GM12878 (cell line): ENCODE results near the gene TMEM212. TPM values are rescaled to one million over a fixed set of nuclear protein-coding genes. Genes with fewer than 3 reads are reported as not detected.
A peak's percentile ranks its signal among the peaks of the same experiment; 100 is the strongest.

Experiments used
- ATAC-seq: fragments of 200-7000 bp; cut with Tn5 transposase; 3 replicates; pipeline ENCODE4 v1.9.1; 2020; ENCODE audit warnings: mild to moderate bottlenecking, moderate library complexity
- BruUV-seq: library from RNA; stranded (reverse); fragments of 400-500 nt; replicated peaks from 2 replicates; lab custom pipeline; 2021; lab: Mats Ljungman, UMichigan
- CTCF ChIA-PET: fragments of 300-600 bp; sonication (Branson Sonifier 250); formaldehyde crosslinking; extraction: SDS; loops from one replicate; lab custom pipeline; 2021; ENCODE audit warnings: inconsistent platforms; lab: Yijun Ruan, JAX
- POLR2A ChIA-PET: fragments of 350-600 bp; formaldehyde crosslinking; extraction: SDS; loops from one replicate; lab custom pipeline; 2021; ENCODE audit warnings: inconsistent platforms; lab: Charles Lee
- RAD21 ChIA-PET: fragments of 300-600 bp; sonication (Branson Sonifier 250); formaldehyde crosslinking; loops from one replicate; lab custom pipeline; 2023; ENCODE audit warnings: antibody characterized with exemption; ENCODE audit not compliant: unreplicated experiment; lab: Charles Lee
- SMC1A ChIA-PET: fragments of 300-600 bp; sonication (Branson Sonifier 250); formaldehyde crosslinking; loops from one replicate; lab custom pipeline; 2023; ENCODE audit not compliant: unreplicated experiment, uncharacterized antibody; lab: Charles Lee
- DNase-seq: peaks from one replicate; pipeline ENCODE4 v3.0.0-alpha.2; 2011; ENCODE audit warnings: low read depth, low spot score
- FAIRE-seq: peaks from 3 replicates; lab custom pipeline; 2011; peaks lifted over from hg19 to GRCh38; lab: Jason Lieb, UNC
- H2AFZ ChIP-seq: 2 replicates; pipeline ENCODE4 v1.6.0; 2011; ENCODE audit warnings: low read depth, low read length, control low read depth; ENCODE audit not compliant: control insufficient read depth
- H3K27ac ChIP-seq: 2 replicates; pipeline ENCODE4 v1.5.1; 2011; ENCODE audit warnings: control low read depth; ENCODE audit not compliant: control insufficient read depth, insufficient read depth
- H3K27me3 ChIP-seq, 2 experiments: replicated peaks in 1 of 2; 2 replicates each; pipeline versions ENCODE4 v1.6.0 to v1.6.1; 2011; ENCODE audit warnings: low read length in 1 of 2; ENCODE audit not compliant: control insufficient read depth in 2 of 2, insufficient read depth in 2 of 2
- H3K36me3 ChIP-seq, 2 experiments: 2 replicates each; pipeline ENCODE4 v1.5.1; 2011; ENCODE audit warnings: low read length in 1 of 2; ENCODE audit not compliant: control insufficient read depth in 2 of 2, insufficient read depth in 2 of 2
- H3K4me1 ChIP-seq: 2 replicates; pipeline ENCODE4 v1.6.1; 2011; ENCODE audit warnings: mild to moderate bottlenecking, low read length, moderate library complexity, mixed read lengths; ENCODE audit not compliant: control insufficient read depth, insufficient read depth
- H3K4me2 ChIP-seq: 2 replicates; pipeline ENCODE4 v1.6.0; 2011; ENCODE audit warnings: control low read depth; ENCODE audit not compliant: control insufficient read depth, insufficient read depth
- H3K4me3 ChIP-seq: fragments of 200-600 bp; sonication (generic); 2 replicates; pipeline ENCODE4 v1.5.1; 2016
- H3K79me2 ChIP-seq: 2 replicates; pipeline ENCODE4 v1.6.0; 2011; ENCODE audit warnings: low read length; ENCODE audit not compliant: control insufficient read depth, insufficient read depth
- H3K9ac ChIP-seq: 2 replicates; pipeline ENCODE4 v1.8.0; 2011; ENCODE audit warnings: low read length, control low read depth, mixed read lengths; ENCODE audit not compliant: control insufficient read depth, insufficient read depth
- H3K9me3 ChIP-seq: replicated peaks from 3 replicates; pipeline ENCODE4 v1.5.1; 2011; ENCODE audit warnings: mild to moderate bottlenecking, low read length; ENCODE audit not compliant: control insufficient read depth, insufficient read depth
- H4K20me1 ChIP-seq: 2 replicates; pipeline ENCODE4 v1.6.0; 2011; ENCODE audit not compliant: control insufficient read depth, insufficient read depth
- ATF7 ChIP-seq: fragments of 450-650 bp; IDR thresholded peaks from 2 replicates; pipeline ENCODE4 v1.6.1; 2016; ENCODE audit warnings: low read depth, mild to moderate bottlenecking
- BCL11A ChIP-seq: IDR thresholded peaks from 2 replicates; pipeline ENCODE4 v1.6.1; 2011; ENCODE audit warnings: low read depth, low read length
- BHLHE40 ChIP-seq, 2 experiments: fragments of 450-650 bp in 1 of 2; IDR thresholded peaks; 2 replicates each; pipeline ENCODE4 v1.6.1; 2011 to 2017; ENCODE audit warnings: low read depth in 2 of 2, borderline replicate concordance in 1 of 2, improper control_type of control experiment in 1 of 2, low read length in 1 of 2, mild to moderate bottlenecking in 1 of 2
- BRCA1 ChIP-seq: IDR thresholded peaks from 2 replicates; pipeline ENCODE4 v1.6.1; 2011; ENCODE audit warnings: low read depth, low read length, improper control_type of control experiment
- DPF2 ChIP-seq: fragments of 450-650 bp; IDR thresholded peaks from 2 replicates; pipeline ENCODE4 v1.6.1; 2017; ENCODE audit warnings: mild to moderate bottlenecking
- EP300 ChIP-seq, 2 experiments: fragments of 150-350 bp in 1 of 2; IDR thresholded peaks; 2 replicates each; pipeline ENCODE4 v1.6.1; 2011 to 2012; ENCODE audit warnings: low read depth in 2 of 2, low read length in 2 of 2, borderline replicate concordance in 1 of 2, improper control_type of control experiment in 1 of 2, inconsistent platforms in 1 of 2; ENCODE audit not compliant: control insufficient read depth in 1 of 2
- FOS ChIP-seq: IDR thresholded peaks from 3 replicates; pipeline ENCODE4 v1.6.1; 2011; ENCODE audit warnings: borderline replicate concordance; ENCODE audit not compliant: insufficient read length; ENCODE audit errors: extremely low read depth
- HDGF ChIP-seq: fragments of 450-650 bp; IDR thresholded peaks from 2 replicates; pipeline ENCODE4 v1.6.1; 2016; ENCODE audit warnings: antibody characterized with exemption
- IKZF1 ChIP-seq: fragments of 450-650 bp; conservative IDR thresholded peaks from 2 replicates; pipeline ENCODE4 v1.6.1; 2017; ENCODE audit warnings: antibody characterized with exemption, mild to moderate bottlenecking
- MYB ChIP-seq: fragments of 150-350 bp; IDR thresholded peaks from 2 replicates; pipeline ENCODE4 v1.6.1; 2014; ENCODE audit warnings: mild to moderate bottlenecking, low read depth, low read length, borderline replicate concordance
- NBN ChIP-seq: fragments of 450-650 bp; IDR thresholded peaks from 2 replicates; pipeline ENCODE4 v1.6.1; 2016
- NFYA ChIP-seq: IDR thresholded peaks from 2 replicates; pipeline ENCODE4 v1.6.1; 2011; ENCODE audit warnings: low read depth, mild to moderate bottlenecking, low read length, improper control_type of control experiment, borderline replicate concordance
- NR2C1 ChIP-seq: fragments of 450-650 bp; IDR thresholded peaks from 2 replicates; pipeline ENCODE4 v1.6.1; 2017; ENCODE audit warnings: antibody characterized with exemption, mild to moderate bottlenecking, moderate library complexity
- NR2F1 ChIP-seq: fragments of 450-650 bp; conservative IDR thresholded peaks from 2 replicates; pipeline ENCODE4 v1.6.1; 2017; ENCODE audit warnings: mild to moderate bottlenecking
- RAD51 ChIP-seq: fragments of 450-650 bp; IDR thresholded peaks from 2 replicates; pipeline ENCODE4 v1.6.1; 2016; ENCODE audit warnings: moderate library complexity, mild to moderate bottlenecking, inconsistent platforms
- SMARCA5 ChIP-seq: fragments of 450-650 bp; IDR thresholded peaks from 2 replicates; pipeline ENCODE4 v1.6.1; 2017; ENCODE audit warnings: mild to moderate bottlenecking
- SRF ChIP-seq, 2 experiments: IDR thresholded peaks; 2 replicates each; pipeline ENCODE4 v1.6.1; 2011; ENCODE audit warnings: low read depth in 2 of 2, low read length in 2 of 2, mild to moderate bottlenecking in 1 of 2, moderate library complexity in 1 of 2
- SUPT20H ChIP-seq: IDR thresholded peaks from 2 replicates; pipeline ENCODE4 v1.6.1; 2011; ENCODE audit warnings: low read depth, mild to moderate bottlenecking, low read length, moderate library complexity, borderline replicate concordance; ENCODE audit not compliant: control insufficient read depth
- YY1 ChIP-seq: IDR thresholded peaks from 2 replicates; pipeline ENCODE4 v1.6.1; 2011; ENCODE audit warnings: low read depth, mild to moderate bottlenecking, low read length
- WGBS: methylation state at CpG from one replicate; pipeline ENCODE4 v1.1.6; 2016; ENCODE audit warnings: low lambda C conversion rate; ENCODE audit not compliant: insufficient replicate concordance, insufficient coverage; ENCODE audit errors: missing lambda C conversion rate; 5-methylcytosine and 5-hydroxymethylcytosine counted together
- in situ Hi-C: fragments of 300-500 bp; cut with MboI; formaldehyde crosslinking; loops from 9 replicates; pipeline ENCODE4 v1.14.3; 2018; ENCODE audit warnings: mixed read lengths
- intact Hi-C: fragments of 100-400 bp; cut with micrococcal nuclease; formaldehyde crosslinking; loops from one replicate; pipeline ENCODE4 v1.14.2; 2022; ENCODE audit not compliant: unreplicated experiment
- polyA plus RNA-seq, 11 experiments: library from polyadenylated mRNA; depleted of rRNA in 4 of 11; unstranded in 6 of 11; stranded (reverse) in 5 of 11; fragments of >200 nt; fragmentation: Nextera tagmentation in 4 of 11; fragmentation: Illumina TruSeq in 1 of 11; extraction: Ambion mirVana in 4 of 11; extraction: Trizol in 1 of 11; gene quantifications; 1 replicate in 1 of 11; 2 replicates in 10 of 11; pipeline versions ENCODE4 v1.2.1 to v1.2.3, GENCODE V29; 2011 to 2016; ENCODE audit warnings: inconsistent platforms in 2 of 11, missing spikeins in 2 of 11, low read depth in 1 of 11
- total RNA-seq, 4 experiments: library from RNA; depleted of rRNA in 3 of 4; stranded (reverse); fragments of >200 nt in 3 of 4; fragmentation: Illumina TruSeq in 1 of 4; extraction: Trizol in 1 of 4; gene quantifications; 2 replicates each; pipeline versions ENCODE4 v1.2.1 to v1.2.3, GENCODE V29; 2013 to 2021
- TF ChIP-seq, protein P1 (sequence below): IDR thresholded peaks from 2 replicates; pipeline ENCODE4 v1.6.1; 2011; ENCODE audit warnings: mild to moderate bottlenecking, low read depth, low read length, moderate library complexity; ENCODE audit not compliant: insufficient replicate concordance
- TF ChIP-seq, protein P2 (sequence below): fragments of 450-650 bp; IDR thresholded peaks from 2 replicates; pipeline ENCODE4 v1.6.1; 2016; ENCODE audit warnings: mild to moderate bottlenecking

TMEM212 gene
- total and polyA plus RNA-seq, 10 of the 15 experiments (the other 5 are each of a cell fraction or from before 2014, with no cell fraction given) = not detected

DNA sequence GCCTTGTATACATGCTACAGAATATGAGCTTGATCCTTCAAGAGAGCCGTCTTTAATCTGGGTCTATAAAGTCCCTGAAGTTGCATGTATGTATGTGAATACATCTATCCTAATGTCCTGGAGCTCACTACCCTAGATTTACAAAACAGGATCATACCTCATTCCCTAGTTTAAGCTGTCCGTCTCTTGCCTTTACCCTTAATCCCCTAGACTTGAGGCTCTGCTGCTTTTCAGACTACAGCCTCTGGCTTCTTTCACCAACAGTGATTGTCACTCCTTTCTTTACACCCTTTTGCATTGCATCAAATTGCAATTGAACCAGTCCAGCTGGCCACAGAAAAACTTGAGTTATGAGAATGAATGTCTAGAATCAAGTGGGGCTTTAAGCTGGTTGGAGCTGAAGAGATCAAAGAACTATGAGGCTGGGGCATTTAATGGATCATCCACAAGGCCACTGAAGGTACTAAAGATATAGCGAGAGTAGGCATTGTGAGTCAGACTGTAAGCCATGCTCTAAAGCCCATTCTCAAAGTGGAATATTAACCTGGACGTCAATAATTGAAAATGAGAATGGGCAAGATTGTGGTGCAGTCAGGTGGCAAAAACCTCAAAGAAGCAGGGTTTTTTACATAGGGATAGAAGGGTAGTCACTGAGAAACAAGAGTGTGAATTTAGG is 20.6 kb upstream of the TMEM212 start:
- intact Hi-C loops = no loop called here
- SMC1A ChIA-PET = interaction anchor here (0.6 to 4.4 kb wide), 20 partner anchors 7 to 700 kb away, joined by 3 to 35 read pairs (median 6); no protein-coding TSS in a partner anchor
- in situ Hi-C loops = no loop called here
- no peak for TF ChIP-seq NR2F1
- peak; percentile 24; the same call in 1 of the 2 replicates for TF ChIP-seq RAD51
- no peak for TF ChIP-seq BHLHE40 (IDR thresholded peaks at IDR 0.05; ENCODE audit: borderline replicate concordance in 1 of 2, low read depth in 2 of 2, low read length in 1 of 2)
- TF ChIP-seq EP300 (IDR thresholded peaks at IDR 0.05; ENCODE audit: borderline replicate concordance in 1 of 2, control insufficient read depth in 1 of 2, low read depth in 2 of 2, low read length in 2 of 2) = no peak
- TF ChIP-seq, protein P1, sequence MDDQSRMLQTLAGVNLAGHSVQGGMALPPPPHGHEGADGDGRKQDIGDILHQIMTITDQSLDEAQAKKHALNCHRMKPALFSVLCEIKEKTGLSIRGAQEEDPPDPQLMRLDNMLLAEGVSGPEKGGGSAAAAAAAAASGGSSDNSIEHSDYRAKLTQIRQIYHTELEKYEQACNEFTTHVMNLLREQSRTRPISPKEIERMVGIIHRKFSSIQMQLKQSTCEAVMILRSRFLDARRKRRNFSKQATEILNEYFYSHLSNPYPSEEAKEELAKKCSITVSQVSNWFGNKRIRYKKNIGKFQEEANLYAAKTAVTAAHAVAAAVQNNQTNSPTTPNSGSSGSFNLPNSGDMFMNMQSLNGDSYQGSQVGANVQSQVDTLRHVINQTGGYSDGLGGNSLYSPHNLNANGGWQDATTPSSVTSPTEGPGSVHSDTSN = no peak
- TF ChIP-seq DPF2 = no peak
- TF ChIP-seq NFYA = no peak
- TF ChIP-seq, protein P2, sequence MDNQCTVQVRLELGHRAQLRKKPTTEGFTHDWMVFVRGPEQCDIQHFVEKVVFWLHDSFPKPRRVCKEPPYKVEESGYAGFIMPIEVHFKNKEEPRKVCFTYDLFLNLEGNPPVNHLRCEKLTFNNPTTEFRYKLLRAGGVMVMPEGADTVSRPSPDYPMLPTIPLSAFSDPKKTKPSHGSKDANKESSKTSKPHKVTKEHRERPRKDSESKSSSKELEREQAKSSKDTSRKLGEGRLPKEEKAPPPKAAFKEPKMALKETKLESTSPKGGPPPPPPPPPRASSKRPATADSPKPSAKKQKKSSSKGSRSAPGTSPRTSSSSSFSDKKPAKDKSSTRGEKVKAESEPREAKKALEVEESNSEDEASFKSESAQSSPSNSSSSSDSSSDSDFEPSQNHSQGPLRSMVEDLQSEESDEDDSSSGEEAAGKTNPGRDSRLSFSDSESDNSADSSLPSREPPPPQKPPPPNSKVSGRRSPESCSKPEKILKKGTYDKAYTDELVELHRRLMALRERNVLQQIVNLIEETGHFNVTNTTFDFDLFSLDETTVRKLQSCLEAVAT = peak; percentile 12; the same call in 1 of the 2 replicates
- TF ChIP-seq SMARCA5 = 0 out of 2 replicates have a peak, but pooled peaks have one; percentile 1
- TF ChIP-seq YY1 = no peak
- TF ChIP-seq NR2C1 = no peak
- TF ChIP-seq SUPT20H = no peak
- peak; percentile 43; the same call in 1 of the 2 replicates for TF ChIP-seq IKZF1
- TF ChIP-seq ATF7 = 0 out of 2 replicates have a peak, but pooled peaks have one; percentile 18
- no peak for TF ChIP-seq SRF (IDR thresholded peaks at IDR 0.05; ENCODE audit: low read depth in 2 of 2, low read length in 2 of 2)
- TF ChIP-seq NBN = 0 out of 2 replicates have a peak, but pooled peaks have one; percentile 22
- no peak for TF ChIP-seq MYB
- no peak for TF ChIP-seq BCL11A
- no peak for TF ChIP-seq BRCA1
- TF ChIP-seq FOS = no peak
- TF ChIP-seq HDGF = no peak

More for the DNA sequence above, 20.6 kb upstream of the TMEM212 start:
- H3K27me3 ChIP-seq = no peaks in the 10 kb centered on the region; a peak in 1 of 4 replicates
- ChIA-PET POLR2A (interaction anchor here (0.8 to 2.2 kb wide), 8 partner anchors 9 to 31 kb away, joined by 4 to 14 read pairs (median 5); partner anchors contain the start of gene PLD1), CTCF (interaction anchor here (0.8 to 2.7 kb wide), 12 partner anchors 9 to 209 kb away, joined by 4 to 15 read pairs (median 6); partner anchors contain the start of gene PLD1), RAD21 (interaction anchor here (0.8 to 2.7 kb wide), 15 partner anchors 8 to 65 kb away, joined by 3 to 20 read pairs (median 5); partner anchors contain the start of gene PLD1)
- DNase-seq (no peak), ATAC-seq (peak; percentile 88), FAIRE-seq (no peak)
- no peaks in the 10 kb centered on the region for H3K4me1 ChIP-seq
- H4K20me1 ChIP-seq = no peaks in the 10 kb centered on the region
- BruUV-seq = TSS peak; percentile 73
- no peak overlapping the region for H3K4me3 ChIP-seq
- no peak overlapping the region for H3K4me2 ChIP-seq
- WGBS = 41% methylated on average over 4 of the region's 4 CpGs
- no peaks in the 10 kb centered on the region for H3K79me2 ChIP-seq
- H2AFZ ChIP-seq = no peak overlapping the region
- H3K9ac ChIP-seq = no peak overlapping the region
- no peak overlapping the region for H3K27ac ChIP-seq
- H3K9me3 ChIP-seq = no peaks in the 10 kb centered on the region
- H3K36me3 ChIP-seq = no peaks in the 10 kb centered on the region
